GM12873 (cell line): ENCODE results near the gene TEF.

Experiments used
- CTCF ChIP-seq: IDR thresholded peaks from 2 replicates; pipeline ENCODE4 v1.5.1; 2012; ENCODE audit warnings: low read depth, mild to moderate bottlenecking, moderate library complexity, low read length, control low read depth; ENCODE audit not compliant: insufficient read depth; ENCODE audit errors: missing control alignments

TEF gene, protein sequence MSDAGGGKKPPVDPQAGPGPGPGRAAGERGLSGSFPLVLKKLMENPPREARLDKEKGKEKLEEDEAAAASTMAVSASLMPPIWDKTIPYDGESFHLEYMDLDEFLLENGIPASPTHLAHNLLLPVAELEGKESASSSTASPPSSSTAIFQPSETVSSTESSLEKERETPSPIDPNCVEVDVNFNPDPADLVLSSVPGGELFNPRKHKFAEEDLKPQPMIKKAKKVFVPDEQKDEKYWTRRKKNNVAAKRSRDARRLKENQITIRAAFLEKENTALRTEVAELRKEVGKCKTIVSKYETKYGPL

GRCh38 chr22:41381329-41382097, at the start of gene TEF:
TSS of gene TEF (plus strand) at chr22:41381942. CDS start at chr22:41382045, 103 bp downstream.
- TF ChIP-seq CTCF, result no peak

DNA sequence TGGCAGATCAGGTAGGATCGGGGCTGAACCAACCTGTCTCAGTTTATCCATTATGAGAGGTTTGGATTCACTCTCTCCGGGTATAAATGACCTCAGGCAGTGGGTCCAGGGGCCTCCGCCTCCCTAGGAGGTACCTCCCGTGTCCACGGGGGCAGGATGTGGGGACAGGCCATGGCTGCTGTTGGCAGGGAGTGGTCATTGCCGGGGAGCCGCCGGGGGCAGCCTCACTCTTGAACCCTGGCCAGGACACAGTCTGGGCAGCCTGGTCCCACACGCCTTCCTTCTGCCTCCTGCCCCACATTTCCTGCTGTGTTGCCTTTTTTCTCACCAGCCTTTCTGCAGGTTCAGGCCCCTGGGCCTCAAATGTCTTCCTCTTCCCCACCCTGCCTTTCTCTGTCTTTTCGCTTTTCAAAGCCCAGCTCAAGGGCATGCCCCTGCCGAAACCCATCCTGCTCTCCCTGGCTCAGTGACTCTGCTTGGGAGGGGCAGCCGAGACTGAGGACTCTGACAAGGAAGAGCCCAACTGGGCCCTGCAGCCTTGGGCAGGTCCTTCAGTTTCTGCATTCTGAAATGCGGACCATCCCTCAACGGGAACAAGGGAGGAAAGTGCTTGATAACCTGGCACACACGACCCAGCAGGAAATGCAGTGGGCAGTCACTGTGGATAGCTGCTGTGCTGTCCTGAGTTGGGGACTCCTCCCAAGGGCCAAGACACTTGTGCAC, 49.4 kb upstream of the TEF start:
- TF ChIP-seq CTCF, result no peak

DNA sequence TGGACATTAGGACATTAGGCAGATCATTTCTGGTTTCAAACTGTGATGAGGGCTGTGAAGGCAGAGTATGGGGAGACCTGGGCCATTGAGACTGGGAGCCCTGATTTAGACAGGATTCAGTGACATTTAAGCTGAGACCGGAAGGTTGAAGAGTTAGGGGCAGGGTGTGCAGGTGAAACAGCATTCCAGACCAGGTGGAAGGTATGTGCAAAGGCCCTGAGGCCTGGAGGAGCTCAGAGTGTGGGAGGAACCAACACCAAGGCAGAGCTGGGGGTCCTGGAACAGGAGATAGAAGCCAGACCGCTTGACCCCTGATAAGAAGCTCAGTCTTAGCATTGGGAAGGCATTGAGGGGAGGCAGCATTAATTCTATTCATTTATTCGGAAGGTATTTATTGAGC, 47.9 kb upstream of the TEF start:
- no peak for TF ChIP-seq CTCF

DNA sequence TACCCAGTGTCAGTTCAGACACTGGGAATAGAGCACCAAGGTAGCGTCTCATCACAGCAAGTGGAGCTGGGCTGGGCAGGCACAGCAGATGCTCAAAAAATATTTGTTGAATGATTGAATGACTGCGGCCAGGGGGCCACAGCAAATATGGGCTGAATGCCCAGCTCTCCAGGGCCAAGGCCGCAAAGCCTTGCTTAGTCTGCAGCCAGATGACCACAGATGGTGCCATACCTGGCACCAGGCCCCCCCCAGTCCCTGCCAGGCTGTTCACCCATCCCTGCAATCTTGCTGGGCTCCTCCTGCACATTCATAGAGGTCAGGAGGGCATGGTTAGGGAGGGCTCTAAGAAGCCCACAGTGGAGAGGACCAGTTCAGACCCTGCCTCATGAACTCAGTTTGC, 47.5 kb upstream of the TEF start:
- no peak for TF ChIP-seq CTCF

- TF ChIP-seq CTCF, result no peak
These were observed 46.6 kb upstream of the TEF start for GRCh38 chr22:41334951-41335635.

- TF ChIP-seq CTCF, result no peak
These were observed 43.0 kb upstream of the TEF start for GRCh38 chr22:41338614-41339212.
